Keratinocyte (primary cell): ENCODE measurements around the gene RETREG1. TPM values are rescaled to one million over a fixed set of nuclear protein-coding genes. Genes with fewer than 3 reads are reported as not detected.

Experiments used
- DNase-seq: peaks from one replicate; pipeline ENCODE4 v3.0.0-alpha.2; 2011; ENCODE audit warnings: low read depth, missing footprints, low spot score
- FAIRE-seq: peaks from 2 replicates; lab custom pipeline; 2011; peaks lifted over from hg19 to GRCh38; lab: Jason Lieb, UNC
- H2AFZ ChIP-seq: 2 replicates; pipeline ENCODE4 v1.6.0; 2012; ENCODE audit warnings: low read length, control low read depth, inconsistent platforms; ENCODE audit not compliant: control insufficient read depth
- H3K27ac ChIP-seq: 2 replicates; pipeline ENCODE4 v1.5.1; 2011; ENCODE audit warnings: low read length; ENCODE audit not compliant: control insufficient read depth, insufficient read depth
- H3K27me3 ChIP-seq: 3 replicates; pipeline ENCODE4 v1.6.0; 2011; ENCODE audit warnings: low read length; ENCODE audit not compliant: control insufficient read depth, insufficient read depth; ENCODE audit errors: extremely low read depth
- H3K36me3 ChIP-seq, 2 experiments: 2 replicates in 1 of 2; 3 replicates in 1 of 2; pipeline ENCODE4 v1.5.1; 2011; ENCODE audit warnings: low read length in 2 of 2, mild to moderate bottlenecking in 1 of 2; ENCODE audit not compliant: control insufficient read depth in 2 of 2, insufficient read depth in 2 of 2; ENCODE audit errors: extremely low read depth in 1 of 2
- H3K4me1 ChIP-seq: 3 replicates; pipeline ENCODE4 v1.5.1; 2011; ENCODE audit warnings: low read length; ENCODE audit not compliant: control insufficient read depth, insufficient read depth; ENCODE audit errors: extremely low read depth
- H3K4me2 ChIP-seq: 3 replicates; pipeline ENCODE4 v1.6.0; 2011; ENCODE audit warnings: low read depth, low read length; ENCODE audit not compliant: control insufficient read depth, insufficient read depth; ENCODE audit errors: extremely low read depth
- H3K4me3 ChIP-seq, 3 experiments: fragments of 200-600 bp in 1 of 3; sonication (generic) in 1 of 3; 2 replicates in 2 of 3; 3 replicates in 1 of 3; pipeline ENCODE4 v1.5.1; 2011 to 2016; ENCODE audit warnings: low read length in 3 of 3, mild to moderate bottlenecking in 3 of 3, control low read depth in 2 of 3, inconsistent platforms in 1 of 3, low read depth in 1 of 3, mixed read lengths in 1 of 3, mixed run types in 1 of 3, moderate library complexity in 1 of 3; ENCODE audit not compliant: control insufficient read depth in 2 of 3, insufficient read depth in 2 of 3; ENCODE audit errors: extremely low read depth in 1 of 3
- H3K79me2 ChIP-seq: 2 replicates; pipeline ENCODE4 v1.6.0; 2012; ENCODE audit warnings: low read length; ENCODE audit not compliant: control insufficient read depth, insufficient read depth
- H3K9ac ChIP-seq: 3 replicates; pipeline ENCODE4 v1.6.0; 2011; ENCODE audit warnings: low read length; ENCODE audit not compliant: control insufficient read depth, insufficient read depth; ENCODE audit errors: extremely low read depth
- H3K9me1 ChIP-seq: 3 replicates; pipeline ENCODE4 v1.6.0; 2011; ENCODE audit warnings: low read length; ENCODE audit not compliant: control insufficient read depth, insufficient read depth; ENCODE audit errors: extremely low read depth
- H3K9me3 ChIP-seq: 2 replicates; pipeline ENCODE4 v1.5.1; 2012; ENCODE audit warnings: low read depth, low read length; ENCODE audit not compliant: control insufficient read depth
- H4K20me1 ChIP-seq: 3 replicates; pipeline ENCODE4 v1.6.0; 2011; ENCODE audit warnings: low read length; ENCODE audit not compliant: control insufficient read depth, insufficient read depth; ENCODE audit errors: extremely low read depth
- EZH2 ChIP-seq: IDR thresholded peaks from one replicate; pipeline ENCODE4 v1.6.1; 2012; ENCODE audit warnings: inconsistent platforms, mild to moderate bottlenecking, low read length, moderate library complexity
- dilution Hi-C: fragments of 300-500 bp; cut with MboI; formaldehyde crosslinking; loops from one replicate; pipeline ENCODE4 v1.7.0; 2020; ENCODE audit warnings: low sequenced_read_pairs; ENCODE audit not compliant: extremely low pct_ligation_motif_present
- polyA plus RNA-seq, 5 experiments: library from polyadenylated mRNA; depleted of rRNA in 3 of 5; stranded (reverse) in 3 of 5; stranded (forward) in 1 of 5; unstranded in 1 of 5; fragments of >200 nt; gene quantifications; 1 replicate in 1 of 5; 2 replicates in 3 of 5; 3 replicates in 1 of 5; pipeline versions ENCODE4 v1.2.1 to v1.2.3, GENCODE V29; 2011 to 2012; ENCODE audit warnings: missing spikeins in 2 of 5, low read depth in 1 of 5, low replicate concordance in 1 of 5
- TF ChIP-seq, protein P1 (sequence below), 3 experiments: IDR thresholded peaks in 1 of 3; conservative IDR thresholded peaks in 1 of 3; optimal IDR thresholded peaks in 1 of 3; 2 replicates in 2 of 3; 3 replicates in 1 of 3; pipeline versions ENCODE3 to v1.5.1; 2011; ENCODE audit warnings: low read length in 3 of 3, mild to moderate bottlenecking in 3 of 3, moderate library complexity in 2 of 3, control low read depth in 1 of 3, inconsistent platforms in 1 of 3; ENCODE audit not compliant: insufficient read depth in 2 of 3; ENCODE audit errors: extremely low read depth in 1 of 3

The RETREG1 gene
- polyA plus RNA-seq, 1 donor (not counting 4 experiments of a cell fraction or from before 2014, with no cell fraction given): 7.4 TPM

DNA sequence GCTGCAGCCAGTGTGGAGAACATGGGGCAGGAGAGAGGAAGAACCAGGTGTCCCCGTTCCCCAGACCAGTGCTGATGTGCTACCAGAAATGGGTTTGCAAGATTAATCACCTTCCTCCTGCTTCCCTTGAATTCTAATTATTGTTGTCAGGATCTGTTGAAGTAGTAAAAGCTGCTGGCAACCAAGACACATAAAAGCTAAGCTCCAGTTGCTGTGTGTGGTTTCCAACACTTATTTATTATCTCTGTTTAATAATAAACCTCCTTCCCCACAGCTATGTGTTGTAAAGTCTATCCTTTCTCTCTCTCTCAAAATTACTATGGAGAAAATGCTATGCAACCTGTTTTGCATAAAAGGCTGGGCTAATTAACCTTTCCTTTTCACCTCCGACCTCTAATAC is 2.3 kb upstream of the RETREG1 start:
- no peaks in the 10 kb centered on the region for H4K20me1 ChIP-seq
- peaks cover 7% of the 10 kb centered on the region for H3K4me1 ChIP-seq
- no peaks in the 10 kb centered on the region for H3K9me3 ChIP-seq
- dilution Hi-C loops: no loop called here
- H3K27me3 ChIP-seq: peaks cover 16% of the 10 kb centered on the region
- H3K36me3 ChIP-seq: no peaks in the 10 kb centered on the region
- no peak overlapping the region for H2AFZ ChIP-seq
- H3K4me2 ChIP-seq: no peak overlapping the region
- FAIRE-seq (no peak), DNase-seq (no peak)
- TF ChIP-seq, protein P1, sequence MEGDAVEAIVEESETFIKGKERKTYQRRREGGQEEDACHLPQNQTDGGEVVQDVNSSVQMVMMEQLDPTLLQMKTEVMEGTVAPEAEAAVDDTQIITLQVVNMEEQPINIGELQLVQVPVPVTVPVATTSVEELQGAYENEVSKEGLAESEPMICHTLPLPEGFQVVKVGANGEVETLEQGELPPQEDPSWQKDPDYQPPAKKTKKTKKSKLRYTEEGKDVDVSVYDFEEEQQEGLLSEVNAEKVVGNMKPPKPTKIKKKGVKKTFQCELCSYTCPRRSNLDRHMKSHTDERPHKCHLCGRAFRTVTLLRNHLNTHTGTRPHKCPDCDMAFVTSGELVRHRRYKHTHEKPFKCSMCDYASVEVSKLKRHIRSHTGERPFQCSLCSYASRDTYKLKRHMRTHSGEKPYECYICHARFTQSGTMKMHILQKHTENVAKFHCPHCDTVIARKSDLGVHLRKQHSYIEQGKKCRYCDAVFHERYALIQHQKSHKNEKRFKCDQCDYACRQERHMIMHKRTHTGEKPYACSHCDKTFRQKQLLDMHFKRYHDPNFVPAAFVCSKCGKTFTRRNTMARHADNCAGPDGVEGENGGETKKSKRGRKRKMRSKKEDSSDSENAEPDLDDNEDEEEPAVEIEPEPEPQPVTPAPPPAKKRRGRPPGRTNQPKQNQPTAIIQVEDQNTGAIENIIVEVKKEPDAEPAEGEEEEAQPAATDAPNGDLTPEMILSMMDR (optimal IDR thresholded peaks at IDR 0.05 in 1 of 3, IDR thresholded peaks at IDR 0.05 in 1 of 3, conservative IDR thresholded peaks at IDR 0.05 in 1 of 3; ENCODE audit: extremely low read depth in 1 of 3, insufficient read depth in 2 of 3, low read length in 3 of 3): no peak
- TF ChIP-seq EZH2: no peak
- no peak overlapping the region for H3K4me3 ChIP-seq
- H3K9me1 ChIP-seq: no peaks in the 10 kb centered on the region
- no peak overlapping the region for H3K9ac ChIP-seq
- H3K27ac ChIP-seq: no peak overlapping the region
- H3K79me2 ChIP-seq: no peaks in the 10 kb centered on the region

DNA sequence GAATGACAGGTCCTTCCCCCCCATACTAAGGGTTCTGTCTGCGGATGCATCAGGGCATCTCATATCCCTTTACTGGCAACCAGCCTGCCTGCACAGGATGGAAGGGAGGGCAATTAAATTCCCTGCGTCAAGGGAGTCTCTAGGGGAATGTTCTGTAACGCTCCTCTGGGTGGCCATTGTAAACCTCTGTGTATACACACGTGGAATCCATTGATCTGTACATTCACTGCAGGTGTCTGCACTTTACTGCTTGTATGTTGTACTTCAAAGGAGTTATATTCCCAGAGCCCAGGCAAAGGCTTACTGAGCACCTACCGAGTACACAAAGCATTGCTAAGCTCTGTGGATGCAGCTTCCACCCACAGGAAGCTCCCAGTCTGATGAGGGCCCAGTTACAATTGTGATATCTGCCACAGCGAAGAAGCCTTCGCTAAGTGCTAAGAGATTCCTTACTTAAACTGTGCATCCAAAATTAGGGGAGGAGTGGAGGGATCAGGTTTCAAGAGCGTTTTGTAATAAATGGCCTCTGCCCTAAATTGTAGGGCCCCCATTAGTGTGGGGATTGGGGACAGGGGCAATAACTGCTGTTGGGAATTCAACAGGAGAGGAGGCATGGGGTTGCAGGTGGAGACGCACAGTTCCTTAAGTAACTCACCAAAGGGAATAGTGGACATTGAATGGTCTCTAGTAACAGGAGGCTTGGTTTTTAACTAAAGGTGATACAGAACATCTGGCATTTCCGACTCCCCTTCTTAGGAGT is 1.5 kb upstream of the RETREG1 start:
- H3K4me3 ChIP-seq: no peak overlapping the region
- no peak overlapping the region for H2AFZ ChIP-seq
- H3K27me3 ChIP-seq: peaks cover 16% of the 10 kb centered on the region
- no peak overlapping the region for H3K9ac ChIP-seq
- H3K4me2 ChIP-seq: no peak overlapping the region
- no peak overlapping the region for H3K27ac ChIP-seq
- DNase-seq (no peak), FAIRE-seq (no peak)
- peaks cover 7% of the 10 kb centered on the region for H3K4me1 ChIP-seq
- H3K36me3 ChIP-seq: no peaks in the 10 kb centered on the region
- no peaks in the 10 kb centered on the region for H4K20me1 ChIP-seq
- dilution Hi-C loops: no loop called here
- no peaks in the 10 kb centered on the region for H3K9me3 ChIP-seq
- H3K79me2 ChIP-seq: no peaks in the 10 kb centered on the region
- TF ChIP-seq EZH2: no peak
- TF ChIP-seq, protein P1 (optimal IDR thresholded peaks at IDR 0.05 in 1 of 3, IDR thresholded peaks at IDR 0.05 in 1 of 3, conservative IDR thresholded peaks at IDR 0.05 in 1 of 3; ENCODE audit: extremely low read depth in 1 of 3, insufficient read depth in 2 of 3, low read length in 3 of 3): no peak
- no peaks in the 10 kb centered on the region for H3K9me1 ChIP-seq
